ENCODE results near the gene TLN1. TPM values are rescaled to one million over a fixed set of nuclear protein-coding genes. Genes with fewer than 3 reads are reported as not detected.

TLN1 gene
- total RNA-seq, 4 donors from 2014 or later = 126 to 179 (median 152) TPM

GRCh38 chr9:35695943-35696401 lies 36.0 kb downstream of the TLN1 start:
- Histone ChIP-seq H3K36me3 (peaks cover 47% of the 10 kb centered on the region), H3K27ac (peak overlapping the region; percentile 52), H3K4me1 (peaks cover 23% of the 10 kb centered on the region), H3K27me3 (no peaks in the 10 kb centered on the region), H3K4me3 (no peak overlapping the region), H3K9me3 (no peaks in the 10 kb centered on the region)
- 92% methylated on average over 3 of the region's 3 CpGs for WGBS
- DNase-seq (ENCODE audit: low spot score in 2 of 2) = no peak
- TF ChIP-seq POLR2A (IDR thresholded peaks at IDR 0.05) (no peak), POLR2AphosphoS5 (IDR thresholded peaks at IDR 0.05) (no peak), EP300 (IDR thresholded peaks at IDR 0.05) (no peak), CTCF (IDR thresholded peaks at IDR 0.05) (no peak)

- no peak overlapping the region for H3K4me3 ChIP-seq
- DNase-seq (ENCODE audit: low spot score in 2 of 2) = no peak
- H3K9me3 ChIP-seq = no peaks in the 10 kb centered on the region
- H3K27me3 ChIP-seq = no peaks in the 10 kb centered on the region
- TF ChIP-seq CTCF (IDR thresholded peaks at IDR 0.05) (no peak), POLR2AphosphoS5 (IDR thresholded peaks at IDR 0.05) (no peak), EP300 (IDR thresholded peaks at IDR 0.05) (peak; percentile 70)
- H3K36me3 ChIP-seq = peaks cover 5% of the 10 kb centered on the region
- WGBS = 77% methylated on average over 13 of the region's 13 CpGs
- peaks cover 28% of the 10 kb centered on the region for H3K4me1 ChIP-seq
- H3K27ac ChIP-seq = peak overlapping the region; percentile 84
These were observed 40.2 kb downstream of the TLN1 start for GRCh38 chr9:35691757-35692301.

GRCh38 chr9:35691334-35691650 lies 40.7 kb downstream of the TLN1 start:
- peak overlapping the region; percentile 65 for H3K4me3 ChIP-seq
- no peaks in the 10 kb centered on the region for H3K27me3 ChIP-seq
- no peaks in the 10 kb centered on the region for H3K9me3 ChIP-seq
- TF ChIP-seq POLR2AphosphoS5 (IDR thresholded peaks at IDR 0.05) (no peak), EP300 (IDR thresholded peaks at IDR 0.05) (no peak)
- 20% methylated on average over 10 of the region's 10 CpGs for whole genome bisulfite sequencing
- DNase-seq (ENCODE audit: low spot score in 2 of 2) = no peak
- H3K27ac ChIP-seq = peak overlapping the region; percentile 84
- no peaks in the 10 kb centered on the region for H3K36me3 ChIP-seq
- H3K4me1 ChIP-seq = peaks cover 23% of the 10 kb centered on the region

- H3K36me3 ChIP-seq = no peaks in the 10 kb centered on the region
- DNase-seq (ENCODE audit: low spot score in 2 of 2) = peak; percentile 85 to 87
These were observed 41.2 kb downstream of the TLN1 start for GRCh38 chr9:35690614-35691333.

GRCh38 chr9:35690294-35690613 lies 41.7 kb downstream of the TLN1 start:
- Histone ChIP-seq H3K27me3 (no peaks in the 10 kb centered on the region), H3K9me3 (no peaks in the 10 kb centered on the region), H3K27ac (peak overlapping the region; percentile 84), H3K36me3 (peaks cover 4% of the 10 kb centered on the region), H3K4me1 (peaks cover 20% of the 10 kb centered on the region), H3K4me3 (peak overlapping the region; percentile 65)
- no peak for DNase-seq (ENCODE audit: low spot score in 2 of 2)
- TF ChIP-seq POLR2A (IDR thresholded peaks at IDR 0.05) = no peak
- no peak for TF ChIP-seq CTCF (IDR thresholded peaks at IDR 0.05)
- no peak for TF ChIP-seq EP300 (IDR thresholded peaks at IDR 0.05)
- no peak for TF ChIP-seq POLR2AphosphoS5 (IDR thresholded peaks at IDR 0.05)
- no CpG with 5 or more reads among the region's 21 CpGs for WGBS

More at GRCh38 chr9:35690614-35691333, 41.2 kb downstream of the TLN1 start:
- no peaks in the 10 kb centered on the region for H3K9me3 ChIP-seq
- peak overlapping the region; percentile 65 for H3K4me3 ChIP-seq
- peaks cover 20% of the 10 kb centered on the region for H3K4me1 ChIP-seq
- H3K27me3 ChIP-seq = no peaks in the 10 kb centered on the region
- no peak for TF ChIP-seq POLR2A (IDR thresholded peaks at IDR 0.05)
- no peak for TF ChIP-seq POLR2AphosphoS5 (IDR thresholded peaks at IDR 0.05)
- no peak for TF ChIP-seq CTCF (IDR thresholded peaks at IDR 0.05)
- TF ChIP-seq EP300 (IDR thresholded peaks at IDR 0.05) = no peak
- 2% methylated on average over 46 of the region's 61 CpGs for WGBS
- peak overlapping the region; percentile 84 for H3K27ac ChIP-seq

Data from suprapubic skin (tissue), 4 donors.